OCI-LY3 (cell line): Measurements from ENCODE around the gene ADAR.

Source experiments
- H2AFZ ChIP-seq: fragments of 200-600, 300-600 bp; shearing (Covaris generic); 2 replicates; pipeline ENCODE4 v1.6.0; 2014; ENCODE audit warnings: antibody characterized with exemption, low read depth, low read length
- H3K27ac ChIP-seq: fragments of 200-600, 300-600 bp; sonication (generic); 2 replicates; pipeline ENCODE4 v1.5.1; 2014; ENCODE audit warnings: mild to moderate bottlenecking, low read length, moderate library complexity, mixed read lengths
- H3K27me3 ChIP-seq: fragments of 200-600, 300-600 bp; sonication (generic); 2 replicates; pipeline ENCODE4 v1.6.1; 2014; ENCODE audit warnings: low read depth, low read length, mixed read lengths
- H3K36me3 ChIP-seq: fragments of 200-600, 300-600 bp; sonication (generic); replicated peaks from 2 replicates; pipeline ENCODE3; 2014; ENCODE audit warnings: low read depth, low read length, mixed read lengths
- H3K4me1 ChIP-seq: fragments of 300-600, 200-600 bp; sonication (generic); 2 replicates; pipeline ENCODE4 v1.6.1; 2014; ENCODE audit warnings: low read length, mixed read lengths
- H3K4me2 ChIP-seq: fragments of 200-600, 300-600 bp; sonication (generic); 2 replicates; pipeline ENCODE4 v1.6.1; 2014; ENCODE audit warnings: low read length, mixed read lengths
- H3K4me3 ChIP-seq: fragments of 300-600, 200-600 bp; sonication (generic); 2 replicates; pipeline ENCODE4 v1.5.1; 2014; ENCODE audit warnings: antibody characterized with exemption, mild to moderate bottlenecking, low read length, moderate library complexity
- H3K79me2 ChIP-seq: fragments of 300-600, 200-600 bp; shearing (Covaris generic); 2 replicates; pipeline ENCODE4 v1.6.1; 2014; ENCODE audit warnings: mild to moderate bottlenecking, low read length, mixed read lengths
- H3K9ac ChIP-seq: fragments of 300-600, 200-600 bp; shearing (Covaris generic); 2 replicates; pipeline ENCODE4 v1.6.0; 2014; ENCODE audit warnings: mild to moderate bottlenecking, low read length, moderate library complexity
- H3K9me3 ChIP-seq: fragments of 200-600, 300-600 bp; shearing (Covaris generic); 2 replicates; pipeline ENCODE4 v1.6.1; 2014; ENCODE audit warnings: low read length, mixed read lengths; ENCODE audit not compliant: insufficient read depth
- H4K20me1 ChIP-seq: fragments of 200-600, 300-600 bp; sonication (generic); 2 replicates; pipeline ENCODE4 v1.6.1; 2016; ENCODE audit warnings: low read length, mixed read lengths; ENCODE audit not compliant: insufficient read depth
- CTCF ChIP-seq: fragments of 200-600, 300-600 bp; sonication (generic); IDR thresholded peaks from 2 replicates; pipeline ENCODE4 v1.5.1; 2014; ENCODE audit warnings: antibody characterized with exemption, low read length, low read depth
- EZH2phosphoT487 ChIP-seq: fragments of 200-600 bp; shearing (Covaris generic); IDR thresholded peaks from 2 replicates; pipeline ENCODE4 v1.6.1; 2018; ENCODE audit warnings: antibody characterized with exemption, mixed run types, low read depth

The ADAR gene

GRCh38 chr1:154565876-154566275, 42.1 kb downstream of the ADAR start:
- Histone ChIP-seq H4K20me1 (no peaks in the 10 kb centered on the region), H3K4me2 (no peak overlapping the region), H2AFZ (no peak overlapping the region)

GRCh38 chr1:154559466-154560044, 48.4 kb downstream of the ADAR start:
- H2AFZ ChIP-seq, result peak overlapping the region; percentile 17; the same call in 1 of the 2 replicates
- TF ChIP-seq CTCF, result peak; percentile 97
- TF ChIP-seq EZH2phosphoT487, result no peak
- peak overlapping the region; percentile 65 for H3K27ac ChIP-seq
- H3K9me3 ChIP-seq, result no peaks in the 10 kb centered on the region
- H3K79me2 ChIP-seq, result peaks cover 41% of the 10 kb centered on the region
- peak overlapping the region; percentile 87 for H3K9ac ChIP-seq
- H3K36me3 ChIP-seq, result peaks cover 20% of the 10 kb centered on the region
- H4K20me1 ChIP-seq, result peaks cover 17% of the 10 kb centered on the region
- H3K27me3 ChIP-seq, result no peaks in the 10 kb centered on the region
- peak overlapping the region; percentile 87 for H3K4me3 ChIP-seq
- H3K4me2 ChIP-seq, result peak overlapping the region; percentile 86
- peaks cover 18% of the 10 kb centered on the region for H3K4me1 ChIP-seq

More at GRCh38 chr1:154565876-154566275, 42.1 kb downstream of the ADAR start:
- H3K9me3 ChIP-seq, result no peaks in the 10 kb centered on the region
- TF ChIP-seq EZH2phosphoT487 (no peak), CTCF (no peak)
- no peaks in the 10 kb centered on the region for H3K27me3 ChIP-seq
- no peaks in the 10 kb centered on the region for H3K79me2 ChIP-seq
- no peak overlapping the region for H3K27ac ChIP-seq
- H3K4me3 ChIP-seq, result no peak overlapping the region
- H3K36me3 ChIP-seq, result no peaks in the 10 kb centered on the region
- H3K4me1 ChIP-seq, result no peaks in the 10 kb centered on the region
- H3K9ac ChIP-seq, result no peak overlapping the region

- H3K4me2 ChIP-seq, result peak overlapping the region; percentile 86
- peak overlapping the region; percentile 16 for H2AFZ ChIP-seq
- no peaks in the 10 kb centered on the region for H3K27me3 ChIP-seq
- H3K9me3 ChIP-seq, result no peaks in the 10 kb centered on the region
- peaks cover 17% of the 10 kb centered on the region for H4K20me1 ChIP-seq
- peaks cover 18% of the 10 kb centered on the region for H3K4me1 ChIP-seq
- H3K4me3 ChIP-seq, result peak overlapping the region; percentile 87
- peaks cover 27% of the 10 kb centered on the region for H3K36me3 ChIP-seq
- TF ChIP-seq EZH2phosphoT487, result no peak
- no peak for TF ChIP-seq CTCF
- peak overlapping the region; percentile 87 for H3K9ac ChIP-seq
- peak overlapping the region; percentile 65 for H3K27ac ChIP-seq
- peaks cover 41% of the 10 kb centered on the region for H3K79me2 ChIP-seq
Measured at GRCh38 chr1:154558720-154559465, 49.1 kb downstream of the ADAR start.

GRCh38 chr1:154557939-154558719, 49.9 kb downstream of the ADAR start, which contains the start of gene UBE2Q1:
TSS of gene UBE2Q1 (minus strand) at chr1:154558662. CDS start at chr1:154558553, 109 bp downstream.
- peak within 1 kb of the TSS; percentile 87 for H3K4me3 ChIP-seq
- H3K9me3 ChIP-seq, result no peaks in the 10 kb centered on the region
- peak within 1 kb of the TSS; percentile 94 for H3K4me2 ChIP-seq
- H3K79me2 ChIP-seq, result peaks cover 41% of the 10 kb centered on the region
- peaks cover 18% of the 10 kb centered on the region for H3K4me1 ChIP-seq
- H3K27me3 ChIP-seq, result no peaks in the 10 kb centered on the region
- peak within 1 kb of the TSS; percentile 98 for H3K9ac ChIP-seq
- TF ChIP-seq CTCF (no peak), EZH2phosphoT487 (no peak)
- peaks cover 17% of the 10 kb centered on the region for H4K20me1 ChIP-seq
- peaks cover 34% of the 10 kb centered on the region for H3K36me3 ChIP-seq
- peak within 1 kb of the TSS; percentile 16 for H2AFZ ChIP-seq
- H3K27ac ChIP-seq, result peak within 1 kb of the TSS; percentile 65
